GM18505 (cell line): ENCODE results near the gene PQBP1.

Experiments
- ATAC-seq: cut with Tn5 transposase; IDR thresholded peaks from one replicate; pipeline ENCODE4 v1.9.1; 2021; ENCODE audit not compliant: unreplicated experiment
- POLR2A ChIP-seq: IDR thresholded peaks from 4 replicates; pipeline ENCODE4 v1.6.1; 2011; ENCODE audit warnings: borderline replicate concordance; ENCODE audit not compliant: insufficient read depth, insufficient read length; ENCODE audit errors: extremely low read depth

PQBP1 gene

GRCh38 chrX:48891402-48892288, 6.1 kb upstream of the PQBP1 start:
- TF ChIP-seq POLR2A, result no peak
- peak; percentile 77 for ATAC-seq

GRCh38 chrX:48892896-48893295, 4.8 kb upstream of the PQBP1 start:
- ATAC-seq, result no peak

GRCh38 chrX:48893556-48894348, 4.0 kb upstream of the PQBP1 start:
- TF ChIP-seq POLR2A, result no peak
- no peak for ATAC-seq

More at GRCh38 chrX:48892896-48893295, 4.8 kb upstream of the PQBP1 start:
- TF ChIP-seq POLR2A, result no peak

- no peak for ATAC-seq
- TF ChIP-seq POLR2A, result no peak
Measured at GRCh38 chrX:48894891-48895290, 2.8 kb upstream of the PQBP1 start.

GRCh38 chrX:48896611-48897011, 1.1 kb upstream of the PQBP1 start:
- TF ChIP-seq POLR2A, result no peak
- ATAC-seq, result no peak

GRCh38 chrX:48897157-48897624, 539 bp upstream of the PQBP1 start:
- peak; percentile 5 for ATAC-seq
- no peak for TF ChIP-seq POLR2A

- no peak for ATAC-seq
- no peak for TF ChIP-seq POLR2A
Measured at GRCh38 chrX:48899078-48899410, 1.3 kb downstream of the PQBP1 start.

- TF ChIP-seq POLR2A, result no peak
- no peak for ATAC-seq
Measured at GRCh38 chrX:48901069-48901468, 3.3 kb downstream of the PQBP1 start.

- no peak for ATAC-seq
- TF ChIP-seq POLR2A, result no peak
Measured at GRCh38 chrX:48902135-48902534, 4.4 kb downstream of the PQBP1 start.

- TF ChIP-seq POLR2A, result no peak
- no peak for ATAC-seq
Measured at GRCh38 chrX:48902776-48903175, 5.0 kb downstream of the PQBP1 start.

- TF ChIP-seq POLR2A, result no peak
Measured at GRCh38 chrX:48903290-48903689, 5.6 kb downstream of the PQBP1 start.

GRCh38 chrX:48904180-48904579, 6.5 kb downstream of the PQBP1 start:
- ATAC-seq, result no peak
- TF ChIP-seq POLR2A, result no peak

More at GRCh38 chrX:48903290-48903689, 5.6 kb downstream of the PQBP1 start:
- ATAC-seq, result no peak

GRCh38 chrX:48904626-48905025, 6.9 kb downstream of the PQBP1 start:
- TF ChIP-seq POLR2A, result no peak
- no peak for ATAC-seq

GRCh38 chrX:48905090-48905790, 7.5 kb downstream of the PQBP1 start:
- TF ChIP-seq POLR2A, result no peak
- no peak for ATAC-seq

- ATAC-seq, result no peak
- TF ChIP-seq POLR2A, result no peak
Measured at GRCh38 chrX:48908600-48908999, 10.9 kb downstream of the PQBP1 start.
